Measurements from ENCODE around the gene CA4.
"Not testable (repeated sequence)": the region's sequence is repeated elsewhere in the genome, so short reads cannot be mapped to it uniquely, and the experiment has no call there.

Gene CA4

GRCh38 chr17:60149691-60150582 is at the start of gene CA4:
TSS of gene CA4 (plus strand) at chr17:60149973. CDS start at chr17:60150035, 62 bp downstream.
- DNase-seq = no peak

GRCh38 chr17:60100577-60100976 is 49.2 kb upstream of the CA4 start:
- not testable (repeated sequence) for DNase-seq

- not testable (repeated sequence) for DNase-seq
Observed at GRCh38 chr17:60102015-60102631, 47.6 kb upstream of the CA4 start.

GRCh38 chr17:60102632-60103096 is 47.1 kb upstream of the CA4 start:
- DNase-seq = no peak

GRCh38 chr17:60103957-60104356 is 45.8 kb upstream of the CA4 start:
- DNase-seq = no peak

GRCh38 chr17:60106340-60107059 is 43.3 kb upstream of the CA4 start:
- no peak for DNase-seq

- DNase-seq = no peak
Observed at GRCh38 chr17:60107526-60108257, 42.1 kb upstream of the CA4 start.

- DNase-seq = not testable (repeated sequence)
Observed at GRCh38 chr17:60108309-60108708, 41.5 kb upstream of the CA4 start.

GRCh38 chr17:60108712-60109111 is 41.1 kb upstream of the CA4 start:
- no peak for DNase-seq

- no peak for DNase-seq
Observed at GRCh38 chr17:60109161-60109560, 40.6 kb upstream of the CA4 start.

- DNase-seq = no peak
Observed at GRCh38 chr17:60110586-60110985, 39.2 kb upstream of the CA4 start.

GRCh38 chr17:60111661-60112060 is 38.1 kb upstream of the CA4 start:
- not testable (repeated sequence) for DNase-seq

GRCh38 chr17:60115364-60115763 is 34.4 kb upstream of the CA4 start:
- DNase-seq = not testable (repeated sequence)

GRCh38 chr17:60116196-60116595 is 33.6 kb upstream of the CA4 start:
- DNase-seq = not testable (repeated sequence)

GRCh38 chr17:60119162-60119561 is 30.6 kb upstream of the CA4 start:
- not testable (repeated sequence) for DNase-seq

- DNase-seq = not testable (repeated sequence)
Observed at GRCh38 chr17:60119807-60120748, 29.7 kb upstream of the CA4 start.

- no peak for DNase-seq
Observed at GRCh38 chr17:60127068-60128064, 22.4 kb upstream of the CA4 start.

GRCh38 chr17:60128171-60128859 is 21.5 kb upstream of the CA4 start:
- DNase-seq = no peak

GRCh38 chr17:60129164-60129563 is 20.6 kb upstream of the CA4 start:
- no peak for DNase-seq

GRCh38 chr17:60130466-60130865 is 19.3 kb upstream of the CA4 start:
- DNase-seq = no peak

All from DMS 273 treated with DMSO at 0.1 percent for 48 hours (cell line).